Measurements from ENCODE around the gene PRPF40A.
"Not testable (repeated sequence)": the region's sequence is repeated elsewhere in the genome, so short reads cannot be mapped to it uniquely, and the experiment has no call there.

DNA sequence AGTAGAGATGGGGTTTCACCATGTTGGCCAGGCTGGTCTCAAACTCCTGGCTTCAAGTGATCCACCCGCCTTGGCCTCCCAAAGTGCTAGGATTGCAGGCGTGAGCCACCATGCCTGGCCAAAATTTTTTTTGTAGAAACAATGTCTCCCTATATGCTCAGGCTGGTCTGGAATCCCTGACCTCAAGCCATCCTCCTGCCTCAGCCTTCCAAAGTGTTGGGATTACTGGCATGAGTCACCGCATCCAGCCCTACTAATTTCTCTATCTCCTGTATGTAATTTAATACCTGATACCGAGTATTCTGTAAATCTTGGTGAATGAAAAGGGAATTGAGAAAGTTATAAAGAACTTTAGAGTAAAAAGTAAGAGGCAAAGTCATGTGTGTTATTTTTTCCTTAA is 30.5 kb upstream of the PRPF40A start:
- TF ChIP-seq EP300 (IDR thresholded peaks at IDR 0.05) = not testable (repeated sequence)
- TF ChIP-seq, protein P1, sequence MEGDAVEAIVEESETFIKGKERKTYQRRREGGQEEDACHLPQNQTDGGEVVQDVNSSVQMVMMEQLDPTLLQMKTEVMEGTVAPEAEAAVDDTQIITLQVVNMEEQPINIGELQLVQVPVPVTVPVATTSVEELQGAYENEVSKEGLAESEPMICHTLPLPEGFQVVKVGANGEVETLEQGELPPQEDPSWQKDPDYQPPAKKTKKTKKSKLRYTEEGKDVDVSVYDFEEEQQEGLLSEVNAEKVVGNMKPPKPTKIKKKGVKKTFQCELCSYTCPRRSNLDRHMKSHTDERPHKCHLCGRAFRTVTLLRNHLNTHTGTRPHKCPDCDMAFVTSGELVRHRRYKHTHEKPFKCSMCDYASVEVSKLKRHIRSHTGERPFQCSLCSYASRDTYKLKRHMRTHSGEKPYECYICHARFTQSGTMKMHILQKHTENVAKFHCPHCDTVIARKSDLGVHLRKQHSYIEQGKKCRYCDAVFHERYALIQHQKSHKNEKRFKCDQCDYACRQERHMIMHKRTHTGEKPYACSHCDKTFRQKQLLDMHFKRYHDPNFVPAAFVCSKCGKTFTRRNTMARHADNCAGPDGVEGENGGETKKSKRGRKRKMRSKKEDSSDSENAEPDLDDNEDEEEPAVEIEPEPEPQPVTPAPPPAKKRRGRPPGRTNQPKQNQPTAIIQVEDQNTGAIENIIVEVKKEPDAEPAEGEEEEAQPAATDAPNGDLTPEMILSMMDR (IDR thresholded peaks at IDR 0.05) = not testable (repeated sequence)
